Ovary (tissue), 9 donors: ENCODE data around the gene MAPK8IP3. TPM values are rescaled to one million over a fixed set of nuclear protein-coding genes. Genes with fewer than 3 reads are reported as not detected.
A peak's percentile ranks its signal among the peaks of the same experiment; 100 is the strongest.

ENCODE experiments used
- DNase-seq, 5 donors: peaks; one replicate each; pipeline ENCODE4 v3.0.0-alpha.2; 2019 to 2020
- H3K27ac ChIP-seq, 2 donors: fragments of 200-600 bp; one replicate each; pipeline versions ENCODE4 v1.5.1 to v1.8.0; 2019 to 2022
- H3K27me3 ChIP-seq: fragments of 200-600 bp; one replicate; pipeline ENCODE4 v1.8.0; 2022
- H3K36me3 ChIP-seq: fragments of 200-600 bp; sonication (generic); one replicate; pipeline ENCODE4 v1.5.1; 2019
- H3K4me1 ChIP-seq: one replicate; pipeline ENCODE4 v1.8.1; 2013; ENCODE audit warnings: mild to moderate bottlenecking, moderate library complexity; ENCODE audit not compliant: insufficient read depth
- H3K4me3 ChIP-seq: fragments of 200-600 bp; sonication (generic); one replicate; pipeline ENCODE4 v1.5.1; 2017
- H3K9me3 ChIP-seq, 2 donors: fragments of 200-600 bp in 1 of 2; sonication (generic) in 1 of 2; one replicate each; pipeline versions ENCODE4 v1.5.1 to v1.8.1; 2013 to 2019; ENCODE audit warnings: mild to moderate bottlenecking in 1 of 2, moderate library complexity in 1 of 2
- EP300 ChIP-seq: sonication (generic); formaldehyde crosslinking; IDR thresholded peaks from one replicate; pipeline ENCODE4 v1.6.1; 2017; ENCODE audit warnings: antibody characterized with exemption
- POLR2A ChIP-seq: fragments of 450-650 bp; IDR thresholded peaks from one replicate; pipeline ENCODE4 v1.6.1; 2017; ENCODE audit warnings: antibody characterized with exemption, mild to moderate bottlenecking, moderate library complexity
- WGBS, 3 donors: extraction: QIAGEN DNeasy Blood & Tissue Kit in 1 of 3; methylation state at CpG; one replicate each; pipeline versions ENCODE4 v1.1.5 to v1.1.7; 2013 to 2017; 5-methylcytosine and 5-hydroxymethylcytosine counted together
- intact Hi-C, 4 donors: fragments of 100-400 bp; cut with DNase I; formaldehyde crosslinking; loops; one replicate each; pipeline versions ENCODE4 v1.11.0 to v1.15.1; 2022 to 2023
- polyA plus RNA-seq, 2 donors: library from polyadenylated mRNA; stranded (reverse); fragments of 200-250 nt in 1 of 2; fragments of 350-450 nt in 1 of 2; fragmentation: Illumina TruSeq in 1 of 2; extraction: RNeasy Lipid Tissue Mini Kit (QIAGEN cat#74804) in 1 of 2; gene quantifications; one replicate each; pipeline ENCODE4 v1.2.3, GENCODE V29; 2013 to 2014
- total RNA-seq, 7 donors: library from RNA; depleted of rRNA in 2 of 7; stranded (reverse); fragments of >200 nt in 2 of 7; fragmentation: NEBNext Ultra II Directional in 3 of 7; extraction: Animal tissue kit (Norgen Biotek cat#: 25700) in 3 of 7; gene quantifications; one replicate each; pipeline versions ENCODE4 v1.1.0 to v1.2.4, GENCODE V29; 2016 to 2023
- TF ChIP-seq, protein P1 (sequence below), 3 donors: fragments of 450-650 bp in 2 of 3; fragments of 200-600 bp in 1 of 3; IDR thresholded peaks; one replicate each; pipeline versions ENCODE4 v1.5.1 to v1.8.0; 2016 to 2022; ENCODE audit warnings: antibody characterized with exemption in 3 of 3, mild to moderate bottlenecking in 1 of 3
- donor health status: DM: no; HTN: no; CAD: no; lungs with moderate emphysema.
- donor health status: DM: no; HTN: no; CAD: no.
- donor health status: Bipolar disorder and iron deficiency.
- donor health status: DM: yes; HTN: yes; CAD: no.
- donor health status: DM: no; HTN: no; CAD: no.
- donor health status: DM: yes; HTN: yes; CAD: no.

Gene MAPK8IP3
- total and polyA plus RNA-seq, 9 donors, result 7.0 to 117 (median 72.3) TPM

- WGBS, 3 donors, result 86 to 94% (median 90%) methylated on average over 1 of the region's 1 CpG
- H3K27ac ChIP-seq, result no peak overlapping the region
- no peak for DNase-seq
- no peaks in the 10 kb centered on the region for H3K36me3 ChIP-seq
- H3K4me1 ChIP-seq, result no peaks in the 10 kb centered on the region
- no peaks in the 10 kb centered on the region for H3K9me3 ChIP-seq
- no peaks in the 10 kb centered on the region for H3K27me3 ChIP-seq
- TF ChIP-seq, protein P1, sequence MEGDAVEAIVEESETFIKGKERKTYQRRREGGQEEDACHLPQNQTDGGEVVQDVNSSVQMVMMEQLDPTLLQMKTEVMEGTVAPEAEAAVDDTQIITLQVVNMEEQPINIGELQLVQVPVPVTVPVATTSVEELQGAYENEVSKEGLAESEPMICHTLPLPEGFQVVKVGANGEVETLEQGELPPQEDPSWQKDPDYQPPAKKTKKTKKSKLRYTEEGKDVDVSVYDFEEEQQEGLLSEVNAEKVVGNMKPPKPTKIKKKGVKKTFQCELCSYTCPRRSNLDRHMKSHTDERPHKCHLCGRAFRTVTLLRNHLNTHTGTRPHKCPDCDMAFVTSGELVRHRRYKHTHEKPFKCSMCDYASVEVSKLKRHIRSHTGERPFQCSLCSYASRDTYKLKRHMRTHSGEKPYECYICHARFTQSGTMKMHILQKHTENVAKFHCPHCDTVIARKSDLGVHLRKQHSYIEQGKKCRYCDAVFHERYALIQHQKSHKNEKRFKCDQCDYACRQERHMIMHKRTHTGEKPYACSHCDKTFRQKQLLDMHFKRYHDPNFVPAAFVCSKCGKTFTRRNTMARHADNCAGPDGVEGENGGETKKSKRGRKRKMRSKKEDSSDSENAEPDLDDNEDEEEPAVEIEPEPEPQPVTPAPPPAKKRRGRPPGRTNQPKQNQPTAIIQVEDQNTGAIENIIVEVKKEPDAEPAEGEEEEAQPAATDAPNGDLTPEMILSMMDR (IDR thresholded peaks at IDR 0.05), result no peak
- intact Hi-C loops, result loop anchor here in 1 of 4 donors (10.0 kb wide), 1 partner anchor 216 kb away; the partner anchor contains the start of gene CLCN7
- no peak overlapping the region for H3K4me3 ChIP-seq
Measured at GRCh38 chr16:1690810-1691209, 15.2 kb upstream of the MAPK8IP3 start.

DNA sequence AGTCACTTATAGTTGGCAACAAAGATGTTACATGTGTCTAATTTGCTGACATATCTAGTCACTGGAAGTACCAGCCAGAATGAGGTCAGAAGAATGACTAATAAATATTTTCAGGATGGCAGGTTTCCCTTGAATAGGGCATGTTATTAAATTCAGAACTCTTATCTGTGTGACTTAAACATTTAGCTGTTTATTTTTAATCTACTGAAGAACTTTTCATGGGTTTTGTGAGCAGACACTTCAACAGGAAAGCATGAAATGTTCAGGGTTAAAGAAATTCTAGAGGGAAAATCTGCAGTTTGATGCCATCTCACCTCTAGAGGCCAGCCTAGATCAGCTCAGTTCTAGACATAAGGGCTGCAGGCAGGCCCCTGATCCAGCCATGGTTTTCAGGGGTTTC lies 14.7 kb upstream of the MAPK8IP3 start:
- TF ChIP-seq EP300, result no peak
- Histone ChIP-seq H3K27me3 (no peaks in the 10 kb centered on the region), H3K36me3 (no peaks in the 10 kb centered on the region), H3K27ac (no peak overlapping the region), H3K9me3 (no peaks in the 10 kb centered on the region), H3K4me1 (no peaks in the 10 kb centered on the region), H3K4me3 (no peak overlapping the region)
- intact Hi-C loops, result loop anchor here in 1 of 4 donors (10.0 kb wide), 1 partner anchor 216 kb away; the partner anchor contains the start of gene CLCN7
- DNase-seq, result no peak

- H3K36me3 ChIP-seq, result no peaks in the 10 kb centered on the region
- 89 to 92% (median 91%) methylated on average over 21 of the region's 21 CpGs for WGBS, 3 donors
- H3K4me3 ChIP-seq, result no peak overlapping the region
- H3K27ac ChIP-seq, result no peak overlapping the region
- TF ChIP-seq EP300 (no peak), POLR2A (no peak)
- TF ChIP-seq, protein P1 (IDR thresholded peaks at IDR 0.05), result no peak
- no peaks in the 10 kb centered on the region for H3K4me1 ChIP-seq
- H3K9me3 ChIP-seq, result no peaks in the 10 kb centered on the region
- intact Hi-C loops, result loop anchor here in 1 of 4 donors (10.0 kb wide), 1 partner anchor 217 kb away; the partner anchor contains the start of gene CLCN7
- no peak for DNase-seq
- H3K27me3 ChIP-seq, result no peaks in the 10 kb centered on the region
Measured at GRCh38 chr16:1691956-1692355, 14.0 kb upstream of the MAPK8IP3 start.

DNA sequence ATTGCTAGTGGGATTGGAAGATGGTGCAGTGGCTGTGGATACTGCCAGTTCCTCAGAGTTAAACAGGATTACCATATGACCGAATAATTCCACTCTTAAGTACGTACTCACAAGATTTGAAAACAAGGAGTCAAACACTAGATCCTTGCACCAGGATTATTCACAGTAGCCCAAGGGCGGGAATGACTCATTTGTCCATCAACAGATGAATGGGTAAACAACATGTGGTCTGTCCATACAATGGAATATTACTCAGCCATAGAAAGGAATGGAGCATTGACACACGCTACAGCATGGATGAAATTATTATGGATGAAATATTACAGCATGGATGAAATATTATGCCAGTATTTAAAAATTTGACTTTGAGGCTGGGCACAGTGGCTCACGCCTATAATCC lies 9.1 kb upstream of the MAPK8IP3 start:
- Histone ChIP-seq H3K4me1 (peaks cover 11% of the 10 kb centered on the region), H3K27me3 (no peaks in the 10 kb centered on the region), H3K27ac (no peak overlapping the region), H3K36me3 (no peaks in the 10 kb centered on the region), H3K9me3 (no peaks in the 10 kb centered on the region), H3K4me3 (no peak overlapping the region)
- 96 to 99% (median 97%) methylated on average over 5 of the region's 5 CpGs for WGBS, 3 donors
- intact Hi-C loops, result loop anchor here in 1 of 4 donors (10.0 kb wide), 1 partner anchor 222 kb away; the partner anchor contains the start of gene CLCN7
- DNase-seq, result no peak
- TF ChIP-seq POLR2A (no peak), EP300 (no peak)
- TF ChIP-seq, protein P1 (IDR thresholded peaks at IDR 0.05), result no peak

GRCh38 chr16:1698680-1699079 lies 7.3 kb upstream of the MAPK8IP3 start:
- Histone ChIP-seq H3K36me3 (no peaks in the 10 kb centered on the region), H3K27ac (no peak overlapping the region), H3K4me3 (no peak overlapping the region), H3K4me1 (peaks cover 11% of the 10 kb centered on the region), H3K27me3 (no peaks in the 10 kb centered on the region), H3K9me3 (no peaks in the 10 kb centered on the region)
- TF ChIP-seq EP300 (no peak), POLR2A (no peak)
- TF ChIP-seq, protein P1 (IDR thresholded peaks at IDR 0.05), result no peak
- intact Hi-C loops, result loop anchor here in 1 of 4 donors (10.0 kb wide), 1 partner anchor 224 kb away; the partner anchor contains the start of gene CLCN7
- peak; percentile 68 to 89 (median 79) for DNase-seq
- WGBS, 3 donors, result 15 to 62% (median 22%) methylated on average over 10 of the region's 10 CpGs
